T-cell (primary cell): ENCODE data around the gene TRIM22. TPM values are rescaled to one million over a fixed set of nuclear protein-coding genes. Genes with fewer than 3 reads are reported as not detected.

Source experiments
- ATAC-seq, 4 experiments: fragments of 200-7000 bp in 3 of 4; fragments of 150-1000 bp in 1 of 4; cut with Tn5 transposase; replicated peaks in 1 of 4; 1 replicate in 3 of 4; 2 replicates in 1 of 4; pipeline ENCODE4 v1.10.0; 2021; ENCODE audit warnings: moderate library complexity in 3 of 4, mild to moderate bottlenecking in 2 of 4, moderate number of reproducible peaks in 1 of 4
- CTCF ChIA-PET, 2 donors: fragments of 300-600 bp; sonication (Branson Sonifier 250); formaldehyde crosslinking; loops; one replicate each; lab custom pipeline; 2022; ENCODE audit warnings: antibody characterized with exemption in 2 of 2; lab: Charles Lee
- POLR2A ChIA-PET, 2 donors: fragments of 300-600 bp; sonication (Branson Sonifier 250); formaldehyde crosslinking; loops; one replicate each; lab custom pipeline; 2022; ENCODE audit warnings: antibody characterized with exemption in 2 of 2; lab: Charles Lee
- DNase-seq, 35 experiments: peaks; one replicate each; pipeline versions ENCODE4 v3.0.0 to v3.0.0-alpha.2; 2013 to 2023
- H3K27ac ChIP-seq: one replicate; pipeline ENCODE4 v1.5.1; 2013; ENCODE audit warnings: low read length
- H3K27me3 ChIP-seq, 2 experiments: replicated peaks in 1 of 2; 1 replicate in 1 of 2; 2 replicates in 1 of 2; pipeline versions ENCODE4 v1.6.1 to v1.7.0; 2013; ENCODE audit warnings: low read length in 1 of 2, mixed read lengths in 1 of 2; ENCODE audit not compliant: control insufficient read depth in 2 of 2, insufficient read depth in 2 of 2; ENCODE audit errors: extremely low read depth in 1 of 2
- H3K36me3 ChIP-seq, 2 donors: 1 replicate in 1 of 2; 2 replicates in 1 of 2; pipeline versions ENCODE4 v1.6.1 to v1.7.0; 2013; ENCODE audit warnings: low read length in 1 of 2; ENCODE audit not compliant: control insufficient read depth in 2 of 2, insufficient read depth in 1 of 2; ENCODE audit errors: extremely low read depth in 1 of 2
- H3K4me1 ChIP-seq, 2 experiments: 1 replicate in 1 of 2; 2 replicates in 1 of 2; pipeline versions ENCODE4 v1.6.1 to v1.7.0; 2013; ENCODE audit warnings: low read length in 2 of 2, mixed read lengths in 1 of 2; ENCODE audit not compliant: insufficient read depth in 2 of 2, control insufficient read depth in 1 of 2; ENCODE audit errors: extremely low read depth in 1 of 2
- H3K4me3 ChIP-seq, 2 donors: 1 replicate in 1 of 2; 2 replicates in 1 of 2; pipeline versions ENCODE4 v1.5.1 to v1.7.0; 2013; ENCODE audit warnings: mild to moderate bottlenecking in 2 of 2, low read length in 1 of 2, moderate library complexity in 1 of 2; ENCODE audit not compliant: control insufficient read depth in 1 of 2; ENCODE audit errors: extremely low read depth in 1 of 2
- H3K9me3 ChIP-seq: 2 replicates; pipeline ENCODE4 v1.7.0; 2013
- H3K27ac Mint-ChIP-seq, 2 donors: one replicate each; pipeline ENCODE4 v1.8.0; 2020 to 2021; ENCODE audit warnings: mild to moderate bottlenecking in 2 of 2, mixed read lengths in 2 of 2
- H3K27me3 Mint-ChIP-seq, 2 donors: one replicate each; pipeline ENCODE4 v1.8.0; 2021 to 2022; ENCODE audit warnings: mixed read lengths in 2 of 2
- H3K36me3 Mint-ChIP-seq: one replicate; pipeline ENCODE4 v1.8.0; 2021; ENCODE audit warnings: mixed read lengths
- H3K4me1 Mint-ChIP-seq, 3 donors: one replicate each; pipeline ENCODE4 v1.8.0; 2020 to 2022; ENCODE audit warnings: mixed read lengths in 3 of 3, mild to moderate bottlenecking in 1 of 3
- H3K4me3 Mint-ChIP-seq, 3 donors: one replicate each; pipeline ENCODE4 v1.8.0; 2020 to 2022; ENCODE audit warnings: mild to moderate bottlenecking in 3 of 3, mixed read lengths in 3 of 3, moderate library complexity in 3 of 3
- H3K9me3 Mint-ChIP-seq, 3 donors: one replicate each; pipeline ENCODE4 v1.8.0; 2020 to 2022; ENCODE audit warnings: mixed read lengths in 3 of 3
- WGBS: methylation state at CpG from one replicate; pipeline ENCODE4 v1.1.5; 2013; ENCODE audit warnings: missing lambda C conversion rate; ENCODE audit not compliant: insufficient coverage; 5-methylcytosine and 5-hydroxymethylcytosine counted together
- total RNA-seq, 35 experiments: library from RNA in 6 of 35; stranded (reverse) in 6 of 35; fragments of 120-200 nt in 1 of 35; gene quantifications; one replicate each; pipeline versions ENCODE4 v1.2.1 to v1.2.4 and lab custom pipeline; 2013 to 2026

TRIM22 gene
- total RNA-seq, 5 donors from 2014 or later (not counting 1 experiment from before 2014, with no cell fraction given): 256 to 397 (median 320) TPM

GRCh38 chr11:5658318-5658717 lies 31.3 kb upstream of the TRIM22 start:
- no peak overlapping the region for H3K27ac Mint-ChIP-seq
- peaks cover 21% of the 10 kb centered on the region for H3K36me3 Mint-ChIP-seq
- 88% methylated on average over 5 of the region's 5 CpGs for WGBS
- Histone ChIP-seq H3K36me3 (no peaks in the 10 kb centered on the region), H3K9me3 (no peaks in the 10 kb centered on the region), H3K27ac (no peak overlapping the region), H3K4me1 (no peaks in the 10 kb centered on the region), H3K4me3 (no peak overlapping the region), H3K27me3 (no peaks in the 10 kb centered on the region)
- DNase-seq (no peak), ATAC-seq (no peak)
- ChIA-PET POLR2A (no interaction called here), CTCF (no interaction called here)
- H3K9me3 Mint-ChIP-seq: peaks cover 0 to 7% (median 0%) of the 10 kb centered on the region in 3 donors
- peaks cover 0 to under 1% (median 0%) of the 10 kb centered on the region in 3 donors for H3K4me1 Mint-ChIP-seq
- H3K27me3 Mint-ChIP-seq: no peaks in the 10 kb centered on the region
- H3K4me3 Mint-ChIP-seq: no peak overlapping the region

DNA sequence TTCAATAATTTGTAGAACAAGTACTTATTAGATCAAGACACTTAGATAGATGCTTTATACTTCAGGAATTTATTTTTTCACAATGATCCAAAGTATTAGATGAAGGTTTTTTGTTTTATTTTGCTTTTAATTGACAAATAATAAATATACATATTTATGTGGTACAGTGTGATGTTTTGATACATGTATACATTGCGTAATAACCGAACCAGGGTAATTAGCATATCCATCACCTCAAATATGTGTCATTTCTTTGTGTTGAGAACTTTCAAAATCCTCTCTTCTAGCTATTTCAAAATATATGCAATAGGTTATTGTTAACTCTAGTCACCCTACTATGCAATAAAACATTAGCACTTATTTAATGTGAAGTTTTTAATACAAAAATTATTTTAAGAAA lies 26.1 kb upstream of the TRIM22 start:
- ATAC-seq: no peak
- no peak overlapping the region for H3K4me3 ChIP-seq
- H3K27me3 Mint-ChIP-seq: no peaks in the 10 kb centered on the region
- POLR2A ChIA-PET: interaction anchor here in 1 of 2 donors (1.0 kb wide), 1 partner anchor 15 kb away, joined by 3 read pairs; no protein-coding TSS in a partner anchor
- peaks cover 0 to 2% (median 0%) of the 10 kb centered on the region in 3 donors for H3K9me3 Mint-ChIP-seq
- no peaks in the 10 kb centered on the region for H3K4me1 ChIP-seq
- no peak for DNase-seq
- no peaks in the 10 kb centered on the region for H3K27me3 ChIP-seq
- WGBS: no CpG with 5 or more reads among the region's 2 CpGs
- peaks cover 29% of the 10 kb centered on the region for H3K36me3 Mint-ChIP-seq
- H3K4me3 Mint-ChIP-seq: no peak overlapping the region
- H3K36me3 ChIP-seq: peaks cover 0 to 37% of the 10 kb centered on the region in 2 donors
- H3K9me3 ChIP-seq: no peaks in the 10 kb centered on the region
- H3K4me1 Mint-ChIP-seq: no peaks in the 10 kb centered on the region
- H3K27ac ChIP-seq: no peak overlapping the region
- CTCF ChIA-PET: no interaction called here
- no peak overlapping the region for H3K27ac Mint-ChIP-seq

- Mint-ChIP-seq H3K36me3 (peaks cover 33% of the 10 kb centered on the region), H3K27me3 (no peaks in the 10 kb centered on the region), H3K4me1 (no peaks in the 10 kb centered on the region), H3K27ac (no peak overlapping the region), H3K4me3 (no peak overlapping the region), H3K9me3 (no peaks in the 10 kb centered on the region)
- ATAC-seq: no peak
- Histone ChIP-seq H3K4me1 (no peaks in the 10 kb centered on the region), H3K36me3 (peaks cover 0 to 49% of the 10 kb centered on the region in 2 donors), H3K9me3 (no peaks in the 10 kb centered on the region), H3K4me3 (no peak overlapping the region), H3K27me3 (no peaks in the 10 kb centered on the region), H3K27ac (no peak overlapping the region)
- DNase-seq: no peak
- 100% methylated on average over 1 of the region's 4 CpGs for WGBS
- ChIA-PET POLR2A (interaction anchor here in 1 of 2 donors (0.7 kb wide), 1 partner anchor 73 kb away, joined by 3 read pairs; no protein-coding TSS in a partner anchor), CTCF (interaction anchor here in 1 of 2 donors (0.7 kb wide), 1 partner anchor 16 kb away, joined by 3 read pairs; no protein-coding TSS in a partner anchor)
Measured at GRCh38 chr11:5665051-5665570, 24.5 kb upstream of the TRIM22 start.

DNA sequence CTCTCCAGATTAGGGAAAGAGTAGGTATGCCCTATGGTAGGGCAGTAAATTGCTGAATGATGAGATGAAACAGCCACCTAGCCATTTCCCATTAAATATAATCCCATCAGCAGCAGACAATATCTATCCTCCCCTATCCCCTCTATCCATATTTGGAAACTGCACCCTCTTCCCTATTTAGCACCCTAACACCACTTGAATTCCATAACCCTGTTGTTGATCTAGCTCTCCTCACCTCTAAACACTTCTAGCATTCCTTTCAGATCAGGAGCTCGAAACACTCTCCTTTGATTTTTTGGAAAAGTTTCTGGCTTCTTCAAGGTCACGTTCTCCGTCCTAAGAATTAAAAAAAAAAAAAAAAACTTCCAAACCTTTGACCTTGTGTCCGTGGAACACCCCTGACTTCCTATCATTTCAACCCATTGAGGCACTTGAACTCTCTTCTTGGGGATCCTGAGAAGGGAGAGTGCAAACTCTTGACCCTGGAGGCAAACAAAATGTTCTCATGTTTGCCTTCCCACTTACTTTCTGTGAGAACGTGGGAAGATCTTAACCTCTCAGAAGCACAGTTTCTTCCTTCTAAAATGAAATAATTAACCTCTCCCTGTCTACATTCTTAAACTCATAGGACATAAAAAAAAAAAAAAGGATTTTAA lies 23.7 kb upstream of the TRIM22 start:
- WGBS: no CpG with 5 or more reads among the region's 5 CpGs
- H3K4me3 Mint-ChIP-seq: no peak overlapping the region
- ATAC-seq (no peak), DNase-seq (no peak)
- peaks cover 33% of the 10 kb centered on the region for H3K36me3 Mint-ChIP-seq
- no peaks in the 10 kb centered on the region for H3K4me1 Mint-ChIP-seq
- no peaks in the 10 kb centered on the region for H3K9me3 Mint-ChIP-seq
- H3K36me3 ChIP-seq: peaks cover 0 to 56% of the 10 kb centered on the region in 2 donors
- H3K27me3 Mint-ChIP-seq: no peaks in the 10 kb centered on the region
- no peak overlapping the region for H3K27ac ChIP-seq
- ChIA-PET POLR2A (no interaction called here), CTCF (interaction anchor here in 1 of 2 donors (0.7 kb wide), 1 partner anchor 15 kb away, joined by 3 read pairs; no protein-coding TSS in a partner anchor)
- no peaks in the 10 kb centered on the region for H3K4me1 ChIP-seq
- no peak overlapping the region for H3K4me3 ChIP-seq
- H3K9me3 ChIP-seq: no peaks in the 10 kb centered on the region
- no peaks in the 10 kb centered on the region for H3K27me3 ChIP-seq
- no peak overlapping the region for H3K27ac Mint-ChIP-seq

DNA sequence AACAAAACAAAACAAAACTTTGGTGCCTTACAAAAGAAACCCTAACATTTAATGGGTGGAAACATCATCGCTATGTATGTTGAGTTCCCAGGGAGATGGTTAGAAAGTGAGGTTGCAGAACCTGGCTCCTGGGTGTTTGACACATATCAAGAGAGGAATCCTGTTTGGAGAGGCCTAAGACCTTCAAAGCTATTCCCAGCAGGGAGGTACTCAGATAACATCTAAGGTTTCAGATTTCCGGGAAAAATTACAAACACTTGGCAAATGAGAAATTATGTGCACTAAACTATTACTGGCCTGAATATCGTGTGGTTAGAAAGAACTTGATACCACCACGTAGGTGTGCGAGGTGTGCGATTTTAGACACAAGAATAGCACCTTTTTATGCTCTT lies 23.2 kb upstream of the TRIM22 start:
- no peak overlapping the region for H3K27ac ChIP-seq
- no peaks in the 10 kb centered on the region for H3K27me3 Mint-ChIP-seq
- no peaks in the 10 kb centered on the region for H3K27me3 ChIP-seq
- ATAC-seq: no peak
- H3K4me3 ChIP-seq: no peak overlapping the region
- no peaks in the 10 kb centered on the region for H3K9me3 Mint-ChIP-seq
- 100% methylated on average over 1 of the region's 6 CpGs for WGBS
- DNase-seq: no peak
- ChIA-PET CTCF (no interaction called here), POLR2A (no interaction called here)
- peaks cover 33% of the 10 kb centered on the region for H3K36me3 Mint-ChIP-seq
- no peak overlapping the region for H3K4me3 Mint-ChIP-seq
- H3K4me1 ChIP-seq: no peaks in the 10 kb centered on the region
- H3K36me3 ChIP-seq: peaks cover 0 to 59% of the 10 kb centered on the region in 2 donors
- H3K27ac Mint-ChIP-seq: no peak overlapping the region
- H3K4me1 Mint-ChIP-seq: no peaks in the 10 kb centered on the region
- no peaks in the 10 kb centered on the region for H3K9me3 ChIP-seq

- Mint-ChIP-seq H3K4me1 (peaks cover 13 to 17% (median 13%) of the 10 kb centered on the region in 3 donors), H3K27ac (no peak overlapping the region), H3K36me3 (peaks cover 27% of the 10 kb centered on the region), H3K9me3 (no peaks in the 10 kb centered on the region), H3K4me3 (no peak overlapping the region), H3K27me3 (no peaks in the 10 kb centered on the region)
- H3K4me3 ChIP-seq: no peak overlapping the region
- H3K27ac ChIP-seq: no peak overlapping the region
- H3K27me3 ChIP-seq: no peaks in the 10 kb centered on the region
- DNase-seq (no peak), ATAC-seq (no peak)
- ChIA-PET CTCF (interaction anchor here in 1 of 2 donors (0.6 kb wide), 2 partner anchors 40 to 928 kb away, joined by 3 to 6 read pairs; no protein-coding TSS in a partner anchor), POLR2A (no interaction called here)
- H3K4me1 ChIP-seq: no peaks in the 10 kb centered on the region
- peaks cover 0 to 46% of the 10 kb centered on the region in 2 donors for H3K36me3 ChIP-seq
- no peaks in the 10 kb centered on the region for H3K9me3 ChIP-seq
Measured at GRCh38 chr11:5671831-5672230, 17.8 kb upstream of the TRIM22 start.
